MCF 10A (cell line): Measurements from ENCODE around the gene CHST11. TPM values are rescaled to one million over a fixed set of nuclear protein-coding genes. Genes with fewer than 3 reads are reported as not detected.

Source experiments
- BruUV-seq: library from RNA; stranded (reverse); fragments of 400-500 nt; replicated peaks from 2 replicates; lab custom pipeline; 2021; lab: Mats Ljungman, UMichigan
- CTCF ChIA-PET: fragments of 300-600 bp; sonication (Branson Sonifier 250); formaldehyde crosslinking; extraction: SDS; loops from one replicate; lab custom pipeline; 2021; ENCODE audit warnings: antibody characterized with exemption, inconsistent platforms; lab: Yijun Ruan, JAX
- POLR2A ChIA-PET: fragments of 300-600, 350-650 bp; sonication (Branson Sonifier 250); formaldehyde crosslinking; extraction: SDS; loops from one replicate; lab custom pipeline; 2020; ENCODE audit warnings: antibody characterized with exemption, inconsistent platforms; lab: Yijun Ruan, JAX
- DNase-seq: peaks from one replicate; pipeline ENCODE4 v3.0.0-alpha.2; 2018; ENCODE audit not compliant: unreplicated experiment
- H3K27ac Mint-ChIP-seq: one replicate; pipeline ENCODE4 v1.8.0; 2022; ENCODE audit warnings: mild to moderate bottlenecking, low read depth, mixed read lengths; ENCODE audit not compliant: unreplicated experiment
- H3K27me3 Mint-ChIP-seq: one replicate; pipeline ENCODE4 v1.8.0; 2022; ENCODE audit warnings: mixed read lengths; ENCODE audit not compliant: insufficient read depth, unreplicated experiment
- H3K36me3 Mint-ChIP-seq: one replicate; pipeline ENCODE4 v1.8.0; 2022; ENCODE audit warnings: mild to moderate bottlenecking, moderate library complexity, mixed read lengths; ENCODE audit not compliant: insufficient read depth, unreplicated experiment
- H3K4me1 Mint-ChIP-seq: one replicate; pipeline ENCODE4 v1.8.0; 2022; ENCODE audit warnings: mixed read lengths; ENCODE audit not compliant: insufficient read depth, unreplicated experiment
- H3K4me3 Mint-ChIP-seq: one replicate; pipeline ENCODE4 v1.8.0; 2022; ENCODE audit warnings: mild to moderate bottlenecking, moderate library complexity, mixed read lengths; ENCODE audit not compliant: unreplicated experiment
- H3K9me3 Mint-ChIP-seq: one replicate; pipeline ENCODE4 v1.8.0; 2022; ENCODE audit warnings: mixed read lengths; ENCODE audit not compliant: unreplicated experiment
- intact Hi-C: fragments of 100-400 bp; cut with micrococcal nuclease; formaldehyde crosslinking; loops from 2 replicates; pipeline ENCODE4 v1.14.1; 2022
- total RNA-seq: library from RNA; stranded (reverse); gene quantifications from 2 replicates; pipeline ENCODE4 v1.2.3, GENCODE V29; 2022
- TF ChIP-seq, protein P1 (sequence below): fragments of 200-600 bp; IDR thresholded peaks from one replicate; pipeline ENCODE4 v1.8.0; 2022; ENCODE audit warnings: antibody characterized with exemption, mild to moderate bottlenecking; ENCODE audit not compliant: unreplicated experiment

CHST11 gene
- total RNA-seq, 1 experiment from 2014 or later: 5.3 TPM

DNA sequence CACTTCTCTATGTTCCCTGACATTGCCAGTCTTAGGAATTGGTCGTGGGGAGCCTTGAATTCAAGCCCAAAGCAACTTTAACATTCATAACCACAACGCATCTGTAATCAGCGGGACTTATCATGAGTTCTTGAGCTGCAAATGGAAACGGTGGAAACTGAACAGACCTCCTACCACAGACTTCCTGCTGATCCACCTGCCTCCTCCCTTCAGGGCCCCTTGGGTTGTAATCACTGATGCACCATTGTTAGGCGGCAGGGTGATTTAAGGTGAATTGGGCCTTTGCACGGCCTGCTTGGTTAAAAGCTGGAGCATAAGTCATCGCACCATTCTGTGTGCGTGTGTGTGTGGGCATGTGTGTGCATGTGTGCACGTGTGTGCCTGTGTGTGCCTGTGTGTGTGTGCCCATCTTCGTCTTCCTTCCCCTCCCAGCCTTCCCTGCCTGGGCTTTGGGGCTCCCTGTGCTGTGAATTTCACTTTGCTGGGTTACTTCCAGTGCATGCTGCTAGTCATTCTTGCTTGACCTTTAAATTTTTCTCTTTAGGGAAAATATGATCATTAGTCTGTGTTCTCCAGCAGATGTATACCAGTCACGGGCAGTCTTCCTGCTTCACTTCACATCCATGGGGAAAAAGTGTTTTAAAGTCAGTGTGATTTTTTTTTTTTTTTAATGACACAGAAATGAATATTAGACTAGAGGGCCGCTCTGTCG lies 29.1 kb downstream of the CHST11 start:
- no peak overlapping the region for H3K27ac Mint-ChIP-seq
- POLR2A ChIA-PET: no interaction called here
- no peaks in the 10 kb centered on the region for H3K4me1 Mint-ChIP-seq

DNA sequence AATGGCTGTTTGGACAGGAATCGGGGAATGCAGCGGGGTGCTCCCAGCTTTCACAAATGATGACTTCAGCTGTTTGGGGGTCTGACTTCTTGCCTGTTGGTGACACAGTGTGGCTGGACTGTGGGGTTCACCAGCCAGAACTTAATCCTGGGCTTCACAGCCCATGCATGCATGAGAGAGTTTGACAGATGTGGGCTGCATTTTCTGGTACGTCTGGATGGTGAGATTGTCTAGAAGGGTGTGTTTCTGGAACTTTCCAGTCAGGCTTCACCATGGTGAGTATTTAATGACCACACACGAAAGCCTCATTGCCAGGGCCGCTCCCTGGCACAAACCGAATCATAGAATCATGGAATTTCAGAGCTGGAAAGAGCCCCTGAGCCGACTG lies 29.6 kb downstream of the CHST11 start:
- intact Hi-C loops: no loop called here
- H3K9me3 Mint-ChIP-seq: no peaks in the 10 kb centered on the region
- ChIA-PET CTCF (no interaction called here), POLR2A (no interaction called here)
- TF ChIP-seq, protein P1, sequence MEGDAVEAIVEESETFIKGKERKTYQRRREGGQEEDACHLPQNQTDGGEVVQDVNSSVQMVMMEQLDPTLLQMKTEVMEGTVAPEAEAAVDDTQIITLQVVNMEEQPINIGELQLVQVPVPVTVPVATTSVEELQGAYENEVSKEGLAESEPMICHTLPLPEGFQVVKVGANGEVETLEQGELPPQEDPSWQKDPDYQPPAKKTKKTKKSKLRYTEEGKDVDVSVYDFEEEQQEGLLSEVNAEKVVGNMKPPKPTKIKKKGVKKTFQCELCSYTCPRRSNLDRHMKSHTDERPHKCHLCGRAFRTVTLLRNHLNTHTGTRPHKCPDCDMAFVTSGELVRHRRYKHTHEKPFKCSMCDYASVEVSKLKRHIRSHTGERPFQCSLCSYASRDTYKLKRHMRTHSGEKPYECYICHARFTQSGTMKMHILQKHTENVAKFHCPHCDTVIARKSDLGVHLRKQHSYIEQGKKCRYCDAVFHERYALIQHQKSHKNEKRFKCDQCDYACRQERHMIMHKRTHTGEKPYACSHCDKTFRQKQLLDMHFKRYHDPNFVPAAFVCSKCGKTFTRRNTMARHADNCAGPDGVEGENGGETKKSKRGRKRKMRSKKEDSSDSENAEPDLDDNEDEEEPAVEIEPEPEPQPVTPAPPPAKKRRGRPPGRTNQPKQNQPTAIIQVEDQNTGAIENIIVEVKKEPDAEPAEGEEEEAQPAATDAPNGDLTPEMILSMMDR: no peak
- DNase-seq: no peak
- BruUV-seq: no TSS peak
- H3K4me3 Mint-ChIP-seq: no peak overlapping the region
- no peak overlapping the region for H3K27ac Mint-ChIP-seq
- H3K36me3 Mint-ChIP-seq: no peaks in the 10 kb centered on the region
- no peaks in the 10 kb centered on the region for H3K4me1 Mint-ChIP-seq
- no peaks in the 10 kb centered on the region for H3K27me3 Mint-ChIP-seq

More for the DNA sequence above, 29.1 kb downstream of the CHST11 start:
- intact Hi-C loops: no loop called here
- Mint-ChIP-seq H3K4me3 (no peak overlapping the region), H3K36me3 (no peaks in the 10 kb centered on the region), H3K9me3 (no peaks in the 10 kb centered on the region), H3K27me3 (no peaks in the 10 kb centered on the region)
- CTCF ChIA-PET: interaction anchor here (0.7 kb wide), 1 partner anchor 247 kb away, joined by 3 read pairs; no protein-coding TSS in a partner anchor
- TF ChIP-seq, protein P1: no peak
- no peak for DNase-seq
- no TSS peak for BruUV-seq

DNA sequence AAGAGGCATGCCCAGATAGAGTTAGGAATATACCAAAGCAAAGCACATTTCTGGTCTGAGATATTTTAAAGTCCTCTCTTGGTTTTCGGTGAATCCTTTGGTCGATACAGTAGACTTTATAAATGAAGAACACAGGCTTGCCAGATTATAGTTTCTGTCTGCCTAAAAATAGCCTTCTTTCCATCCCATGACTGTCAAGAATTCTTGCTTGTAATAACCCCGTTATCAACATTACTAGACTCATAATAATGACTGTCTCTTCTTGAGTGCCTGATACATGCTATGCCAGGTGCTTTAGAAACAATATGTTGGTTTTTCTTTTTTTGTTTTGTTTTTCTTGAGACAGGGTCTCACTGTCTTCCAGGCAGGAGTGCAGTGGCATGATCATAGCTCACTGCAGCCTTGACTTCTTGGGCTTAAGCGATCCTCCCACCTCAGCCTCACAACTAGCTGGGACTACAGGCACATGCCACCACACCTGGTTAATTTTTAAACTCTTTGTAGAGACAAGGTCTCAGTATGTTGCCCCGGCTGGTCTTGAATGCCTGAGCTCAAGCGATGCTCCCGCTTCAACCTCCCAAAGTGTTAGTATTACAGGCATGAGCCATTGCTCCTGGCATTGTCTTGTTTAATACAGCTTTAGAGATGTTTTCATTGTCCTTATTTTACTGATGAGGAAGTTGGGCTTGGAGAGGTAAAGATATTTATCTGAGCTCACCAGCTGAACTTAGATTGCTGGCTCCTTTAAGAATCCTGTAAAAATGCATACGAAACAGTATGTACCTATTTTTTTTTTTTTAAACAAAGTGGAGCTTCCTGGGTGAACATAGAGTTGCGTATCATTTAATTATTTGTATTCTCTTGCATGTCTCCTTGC lies 30.4 kb downstream of the CHST11 start:
- POLR2A ChIA-PET: no interaction called here
- H3K4me3 Mint-ChIP-seq: no peak overlapping the region
- H3K27ac Mint-ChIP-seq: no peak overlapping the region
- H3K27me3 Mint-ChIP-seq: no peaks in the 10 kb centered on the region
- no peaks in the 10 kb centered on the region for H3K9me3 Mint-ChIP-seq
- TF ChIP-seq, protein P1: no peak
- no TSS peak for BruUV-seq
- no peaks in the 10 kb centered on the region for H3K4me1 Mint-ChIP-seq
- no peak for DNase-seq
- intact Hi-C loops: no loop called here
- CTCF ChIA-PET: interaction anchor here (0.7 kb wide), 2 partner anchors 66 to 123 kb away, joined by 3 to 6 read pairs; no protein-coding TSS in a partner anchor
- H3K36me3 Mint-ChIP-seq: no peaks in the 10 kb centered on the region

DNA sequence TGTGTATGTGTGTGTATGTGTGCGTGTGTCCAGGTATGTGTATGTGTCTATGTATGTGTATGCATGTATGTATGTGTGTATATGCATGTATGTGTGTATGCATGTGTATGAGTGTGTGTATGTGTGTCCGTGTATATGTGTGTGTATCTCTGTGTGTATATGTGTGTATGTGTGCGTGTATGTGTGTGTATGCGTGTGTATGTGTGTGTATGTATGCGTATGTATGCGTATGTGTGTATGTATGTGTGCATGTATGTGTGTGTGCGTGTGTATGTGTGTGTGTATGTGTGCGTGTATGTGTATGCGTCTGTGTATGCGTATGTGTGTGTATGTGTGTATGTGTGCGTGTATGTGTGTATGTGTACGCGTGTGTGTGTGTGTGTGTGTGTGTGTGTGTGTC lies 31.6 kb downstream of the CHST11 start:
- BruUV-seq: no TSS peak
- ChIA-PET POLR2A (no interaction called here), CTCF (no interaction called here)
- no peaks in the 10 kb centered on the region for H3K9me3 Mint-ChIP-seq
- TF ChIP-seq, protein P1: no peak
- no peak for DNase-seq
- H3K36me3 Mint-ChIP-seq: no peaks in the 10 kb centered on the region
- H3K27ac Mint-ChIP-seq: no peak overlapping the region
- no peaks in the 10 kb centered on the region for H3K27me3 Mint-ChIP-seq
- H3K4me3 Mint-ChIP-seq: no peak overlapping the region
- intact Hi-C loops: no loop called here
- no peaks in the 10 kb centered on the region for H3K4me1 Mint-ChIP-seq
